WTC11 (cell line): ENCODE data around the gene SECISBP2L. TPM values are rescaled to one million over a fixed set of nuclear protein-coding genes. Genes with fewer than 3 reads are reported as not detected.

Source experiments
- ATAC-seq: fragments of 200-7000 bp; cut with Tn5 transposase; 2 replicates; pipeline ENCODE4 v1.10.0; 2021; ENCODE audit warnings: mild to moderate bottlenecking, moderate library complexity
- CTCF ChIA-PET: fragments of 300-600 bp; sonication (Branson Sonifier 250); formaldehyde crosslinking; loops from one replicate; lab custom pipeline; 2021; ENCODE audit warnings: antibody characterized with exemption; lab: Charles Lee
- POLR2A ChIA-PET: fragments of 350-600 bp; sonication (Branson Sonifier 250); formaldehyde crosslinking; loops from one replicate; lab custom pipeline; 2021; ENCODE audit warnings: antibody characterized with exemption; lab: Charles Lee
- DNase-seq: peaks from one replicate; pipeline ENCODE4 v3.0.0; 2021; ENCODE audit warnings: low spot score
- H3K27ac Mint-ChIP-seq: 2 replicates; pipeline ENCODE4 v1.8.0; 2021; ENCODE audit warnings: mixed read lengths
- H3K27me3 Mint-ChIP-seq: 2 replicates; pipeline ENCODE4 v1.8.0; 2021; ENCODE audit warnings: low read depth, mild to moderate bottlenecking, moderate library complexity, mixed read lengths
- H3K36me3 Mint-ChIP-seq: 2 replicates; pipeline ENCODE4 v1.8.0; 2021; ENCODE audit warnings: mixed read lengths
- H3K4me1 Mint-ChIP-seq: 2 replicates; pipeline ENCODE4 v1.8.0; 2022; ENCODE audit warnings: mixed read lengths
- H3K4me3 Mint-ChIP-seq: 2 replicates; pipeline ENCODE4 v1.8.0; 2021; ENCODE audit warnings: mild to moderate bottlenecking, moderate library complexity, mixed read lengths
- H3K9me3 Mint-ChIP-seq: 2 replicates; pipeline ENCODE4 v1.8.0; 2021; ENCODE audit warnings: mixed read lengths
- ARID4B ChIP-seq: sonication (generic); formaldehyde crosslinking; IDR thresholded peaks from 2 replicates; pipeline ENCODE4 v1.8.0; 2023; ENCODE audit warnings: missing genetic modification reagents, mild to moderate bottlenecking, borderline replicate concordance
- CREM ChIP-seq: sonication (generic); formaldehyde crosslinking; IDR thresholded peaks from 2 replicates; pipeline ENCODE4 v1.8.1; 2022; ENCODE audit warnings: mild to moderate bottlenecking, missing genetic modification reagents, moderate library complexity
- E2F5 ChIP-seq: sonication (generic); formaldehyde crosslinking; IDR thresholded peaks from 2 replicates; pipeline ENCODE4 v1.8.1; 2022; ENCODE audit warnings: mild to moderate bottlenecking, moderate library complexity, missing genetic modification reagents
- EMX1 ChIP-seq: fragments of 250-450 bp; sonication (Bioruptor Pico); IDR thresholded peaks from 2 replicates; pipeline ENCODE4 v1.8.0; 2021; ENCODE audit warnings: mild to moderate bottlenecking
- MLX ChIP-seq: sonication (generic); formaldehyde crosslinking; IDR thresholded peaks from 2 replicates; pipeline ENCODE4 v1.8.1; 2023; ENCODE audit warnings: mild to moderate bottlenecking, missing genetic modification reagents, moderate library complexity
- MYBL2 ChIP-seq: sonication (generic); formaldehyde crosslinking; IDR thresholded peaks from 2 replicates; pipeline ENCODE4 v1.8.1; 2023; ENCODE audit warnings: mild to moderate bottlenecking, moderate library complexity, missing genetic modification reagents
- PRDM15 ChIP-seq: sonication (generic); formaldehyde crosslinking; IDR thresholded peaks from 2 replicates; pipeline ENCODE4 v1.8.0; 2022; ENCODE audit warnings: missing genetic modification reagents
- RELA ChIP-seq: sonication (generic); formaldehyde crosslinking; IDR thresholded peaks from 2 replicates; pipeline ENCODE4 v1.8.1; 2022; ENCODE audit warnings: missing genetic modification reagents, mild to moderate bottlenecking, borderline replicate concordance
- RORB ChIP-seq: fragments of 250-450 bp; sonication (Bioruptor Pico); IDR thresholded peaks from 2 replicates; pipeline ENCODE4 v1.9.0; 2021; ENCODE audit warnings: mild to moderate bottlenecking
- SMAD4 ChIP-seq: sonication (generic); formaldehyde crosslinking; IDR thresholded peaks from 2 replicates; pipeline ENCODE4 v1.8.0; 2022; ENCODE audit warnings: mild to moderate bottlenecking, missing genetic modification reagents
- STAT6 ChIP-seq: sonication (generic); formaldehyde crosslinking; conservative IDR thresholded peaks from 2 replicates; pipeline ENCODE4 v1.8.1; 2023; ENCODE audit warnings: mild to moderate bottlenecking, low read depth, missing genetic modification reagents, moderate library complexity
- TEAD4 ChIP-seq: sonication (generic); formaldehyde crosslinking; IDR thresholded peaks from 2 replicates; pipeline ENCODE4 v1.8.0; 2022; ENCODE audit warnings: mild to moderate bottlenecking, missing genetic modification reagents
- ZBTB21 ChIP-seq: sonication (generic); formaldehyde crosslinking; IDR thresholded peaks from 2 replicates; pipeline ENCODE4 v1.8.1; 2023; ENCODE audit warnings: mild to moderate bottlenecking, missing genetic modification reagents, borderline replicate concordance
- ZMAT4 ChIP-seq: fragments of 250-450 bp; sonication (Bioruptor Pico); IDR thresholded peaks from 2 replicates; pipeline ENCODE4 v1.9.0; 2021; ENCODE audit warnings: mild to moderate bottlenecking
- ZNF396 ChIP-seq: fragments of 250-450 bp; sonication (Bioruptor Pico); IDR thresholded peaks from 2 replicates; pipeline ENCODE4 v1.8.0; 2021; ENCODE audit warnings: mild to moderate bottlenecking, moderate library complexity, borderline replicate concordance
- ZNF512 ChIP-seq: sonication (generic); formaldehyde crosslinking; IDR thresholded peaks from 2 replicates; pipeline ENCODE4 v1.8.1; 2022; ENCODE audit warnings: missing genetic modification reagents, borderline replicate concordance
- ZNF532 ChIP-seq: fragments of 250-450 bp; sonication (Bioruptor Pico); IDR thresholded peaks from 2 replicates; pipeline ENCODE4 v1.9.0; 2021; ENCODE audit warnings: mild to moderate bottlenecking, borderline replicate concordance
- ZNF671 ChIP-seq: fragments of 250-450 bp; sonication (Bioruptor Pico); IDR thresholded peaks from 2 replicates; pipeline ENCODE4 v1.8.0; 2021; ENCODE audit warnings: mild to moderate bottlenecking
- total RNA-seq: library from RNA; stranded (reverse); gene quantifications from 3 replicates; pipeline ENCODE4 v1.2.3, GENCODE V29; 2021

The SECISBP2L gene
- total RNA-seq, 1 experiment from 2014 or later: 30.4 TPM

GRCh38 chr15:49055630-49056029 lies 9.4 kb upstream of the SECISBP2L start:
- no peak overlapping the region for H3K4me3 Mint-ChIP-seq
- CTCF ChIA-PET: no interaction called here
- peaks cover 5% of the 10 kb centered on the region for H3K4me1 Mint-ChIP-seq
- H3K9me3 Mint-ChIP-seq: peaks cover 39% of the 10 kb centered on the region
- TF ChIP-seq ZNF532 (CRISPR knock-in tag): no peak
- TF ChIP-seq TEAD4: no peak
- no peak for TF ChIP-seq STAT6 (CRISPR knock-in tag)
- no peak for TF ChIP-seq PRDM15 (CRISPR knock-in tag)
- no peak for TF ChIP-seq ZNF396 (CRISPR knock-in tag)
- TF ChIP-seq EMX1: no peak
- no peak for TF ChIP-seq RORB (CRISPR knock-in tag)
- TF ChIP-seq ZNF512 (CRISPR knock-in tag): no peak
- no peak for TF ChIP-seq E2F5 (CRISPR knock-in tag)
- TF ChIP-seq ZMAT4: no peak
- TF ChIP-seq CREM (CRISPR knock-in tag): no peak
- no peak for TF ChIP-seq ZNF671 (CRISPR knock-in tag)
- TF ChIP-seq MYBL2 (CRISPR knock-in tag): no peak
- TF ChIP-seq ZBTB21 (CRISPR knock-in tag): no peak
- TF ChIP-seq SMAD4: no peak
- TF ChIP-seq RELA (CRISPR knock-in tag): no peak
- no peak for TF ChIP-seq MLX (CRISPR knock-in tag)
- TF ChIP-seq ARID4B (CRISPR knock-in tag): no peak
- ATAC-seq (no peak), DNase-seq (no peak)
- POLR2A ChIA-PET: no interaction called here
- H3K27me3 Mint-ChIP-seq: no peaks in the 10 kb centered on the region; the same call in 1 of the 2 replicates
- no peak overlapping the region for H3K27ac Mint-ChIP-seq
- no peaks in the 10 kb centered on the region; the same call in 1 of the 2 replicates for H3K36me3 Mint-ChIP-seq
